DND-41 (cell line): ENCODE data around the gene MYB.

ENCODE experiments used
- ATAC-seq: fragments of 200-7000 bp; cut with Tn5 transposase; 3 replicates; pipeline ENCODE4 v1.9.1; 2021; ENCODE audit warnings: low read depth; ENCODE audit not compliant: insufficient read depth
- DNase-seq: peaks from one replicate; pipeline ENCODE4 v3.0.0-alpha.2; 2020
- H2AFZ ChIP-seq: 2 replicates; pipeline ENCODE4 v1.6.0; 2012; ENCODE audit warnings: low read depth, low read length
- H3K27ac ChIP-seq: 2 replicates; pipeline ENCODE4 v1.5.1; 2012; ENCODE audit warnings: low read length, inconsistent platforms
- H3K27me3 ChIP-seq: fragments of 200-600 bp; sonication (generic); 2 replicates; pipeline ENCODE4 v1.6.0; 2012; ENCODE audit warnings: low read length, mild to moderate bottlenecking, inconsistent platforms; ENCODE audit not compliant: insufficient read depth, poor library complexity
- H3K36me3 ChIP-seq: 2 replicates; pipeline ENCODE4 v1.5.1; 2012; ENCODE audit warnings: low read length, inconsistent platforms; ENCODE audit not compliant: insufficient read depth
- H3K4me1 ChIP-seq: 2 replicates; pipeline ENCODE4 v1.5.1; 2012; ENCODE audit warnings: mild to moderate bottlenecking, low read length; ENCODE audit not compliant: insufficient read depth
- H3K4me2 ChIP-seq: 2 replicates; pipeline ENCODE4 v1.6.0; 2012; ENCODE audit warnings: mild to moderate bottlenecking, moderate library complexity, low read length, inconsistent platforms; ENCODE audit not compliant: insufficient read depth
- H3K4me3 ChIP-seq, 2 experiments: fragments of 200-600 bp in 1 of 2; shearing (Covaris generic) in 1 of 2; 2 replicates each; pipeline ENCODE4 v1.5.1; 2012 to 2016; ENCODE audit warnings: inconsistent platforms in 2 of 2, low read length in 2 of 2, mild to moderate bottlenecking in 2 of 2, low read depth in 1 of 2, moderate library complexity in 1 of 2
- H3K79me2 ChIP-seq: 2 replicates; pipeline ENCODE4 v1.6.0; 2012; ENCODE audit warnings: low read length, inconsistent platforms; ENCODE audit not compliant: insufficient read depth
- H3K9ac ChIP-seq: 2 replicates; pipeline ENCODE4 v1.6.0; 2012; ENCODE audit warnings: low read depth, mild to moderate bottlenecking, inconsistent platforms, low read length, moderate library complexity
- H3K9me3 ChIP-seq: 2 replicates; pipeline ENCODE4 v1.5.1; 2012; ENCODE audit warnings: low read length, moderate library complexity, mild to moderate bottlenecking, inconsistent platforms; ENCODE audit not compliant: insufficient read depth, severe bottlenecking
- H4K20me1 ChIP-seq: 2 replicates; pipeline ENCODE4 v1.6.0; 2012; ENCODE audit warnings: low read length; ENCODE audit not compliant: insufficient read depth
- CTCF ChIP-seq: IDR thresholded peaks from 2 replicates; pipeline ENCODE4 v1.5.1; 2012; ENCODE audit warnings: borderline replicate concordance, low read length, moderate library complexity, mild to moderate bottlenecking; ENCODE audit not compliant: poor library complexity, severe bottlenecking; ENCODE audit errors: extremely low read depth
- EZH2 ChIP-seq: IDR thresholded peaks from 3 replicates; pipeline ENCODE4 v1.6.1; 2012; ENCODE audit warnings: borderline replicate concordance, low read depth, mild to moderate bottlenecking, moderate library complexity, low read length, inconsistent platforms; ENCODE audit not compliant: severe bottlenecking

The MYB gene

GRCh38 chr6:135166515-135166914 lies 14.6 kb upstream of the MYB start:
- H3K79me2 ChIP-seq = no peaks in the 10 kb centered on the region
- no peak for DNase-seq
- H3K9ac ChIP-seq = no peak overlapping the region
- no peak overlapping the region for H2AFZ ChIP-seq
- ATAC-seq = no peak
- no peak overlapping the region for H3K27ac ChIP-seq
- peaks cover 10% of the 10 kb centered on the region for H3K4me1 ChIP-seq
- no peak overlapping the region for H3K4me2 ChIP-seq
- no peaks in the 10 kb centered on the region for H3K9me3 ChIP-seq
- no peaks in the 10 kb centered on the region for H4K20me1 ChIP-seq
- H3K4me3 ChIP-seq = no peak overlapping the region
- no peaks in the 10 kb centered on the region for H3K27me3 ChIP-seq
- TF ChIP-seq EZH2 (no peak), CTCF (no peak)
- no peaks in the 10 kb centered on the region for H3K36me3 ChIP-seq

GRCh38 chr6:135167617-135168016 lies 13.5 kb upstream of the MYB start:
- Histone ChIP-seq H3K27ac (no peak overlapping the region), H3K4me3 (no peak overlapping the region), H3K79me2 (no peaks in the 10 kb centered on the region), H3K4me2 (no peak overlapping the region), H3K36me3 (no peaks in the 10 kb centered on the region), H3K9ac (no peak overlapping the region), H3K27me3 (no peaks in the 10 kb centered on the region), H3K9me3 (no peaks in the 10 kb centered on the region), H2AFZ (no peak overlapping the region), H3K4me1 (0 out of 2 replicates have a peak, but pooled peaks cover 2% of the 10 kb centered on the region), H4K20me1 (no peaks in the 10 kb centered on the region)
- DNase-seq (no peak), ATAC-seq (no peak)
- TF ChIP-seq EZH2 = no peak
- no peak for TF ChIP-seq CTCF

- Histone ChIP-seq H3K9me3 (no peaks in the 10 kb centered on the region), H3K36me3 (no peaks in the 10 kb centered on the region), H2AFZ (no peak overlapping the region), H3K27me3 (no peaks in the 10 kb centered on the region), H3K27ac (no peak overlapping the region), H3K9ac (no peak overlapping the region), H3K4me3 (no peak overlapping the region), H4K20me1 (no peaks in the 10 kb centered on the region), H3K79me2 (no peaks in the 10 kb centered on the region), H3K4me1 (no peaks in the 10 kb centered on the region), H3K4me2 (no peak overlapping the region)
- DNase-seq (no peak), ATAC-seq (no peak)
- TF ChIP-seq CTCF (no peak), EZH2 (no peak)
Measured at GRCh38 chr6:135168766-135169165, 12.3 kb upstream of the MYB start.

- Histone ChIP-seq H3K4me1 (peaks cover 1% of the 10 kb centered on the region), H3K9me3 (no peaks in the 10 kb centered on the region), H3K27ac (no peak overlapping the region), H3K9ac (no peak overlapping the region), H2AFZ (no peak overlapping the region), H3K4me2 (no peak overlapping the region), H3K36me3 (no peaks in the 10 kb centered on the region), H3K4me3 (no peak overlapping the region), H3K27me3 (no peaks in the 10 kb centered on the region), H3K79me2 (no peaks in the 10 kb centered on the region), H4K20me1 (no peaks in the 10 kb centered on the region)
- no peak for DNase-seq
- no peak for ATAC-seq
- no peak for TF ChIP-seq EZH2
Measured at GRCh38 chr6:135170238-135170637, 10.9 kb upstream of the MYB start.
